Cerebellar nuclear complex (tissue), 1 donor: Measurements from ENCODE around the gene USP17L25.
"Not testable (repeated sequence)": the region's sequence is repeated elsewhere in the genome, so short reads cannot be mapped to it uniquely, and the experiment has no call there.

Source experiments
- DNase-seq, 2 experiments: peaks; one replicate each; lab custom pipeline; 2025; lab: John Stamatoyannopoulos, UW

USP17L25 gene, protein sequence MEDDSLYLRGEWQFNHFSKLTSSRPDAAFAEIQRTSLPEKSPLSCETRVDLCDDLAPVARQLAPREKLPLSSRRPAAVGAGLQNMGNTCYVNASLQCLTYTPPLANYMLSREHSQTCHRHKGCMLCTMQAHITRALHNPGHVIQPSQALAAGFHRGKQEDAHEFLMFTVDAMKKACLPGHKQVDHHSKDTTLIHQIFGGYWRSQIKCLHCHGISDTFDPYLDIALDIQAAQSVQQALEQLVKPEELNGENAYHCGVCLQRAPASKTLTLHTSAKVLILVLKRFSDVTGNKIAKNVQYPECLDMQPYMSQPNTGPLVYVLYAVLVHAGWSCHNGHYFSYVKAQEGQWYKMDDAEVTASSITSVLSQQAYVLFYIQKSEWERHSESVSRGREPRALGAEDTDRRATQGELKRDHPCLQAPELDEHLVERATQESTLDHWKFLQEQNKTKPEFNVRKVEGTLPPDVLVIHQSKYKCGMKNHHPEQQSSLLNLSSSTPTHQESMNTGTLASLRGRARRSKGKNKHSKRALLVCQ

GRCh38 chr4:9329611-9330010 lies at the start of gene USP17L25:
TSS of gene USP17L25 (plus strand) at chr4:9329911. CDS start at chr4:9329911, 0 bp downstream.
- not testable (repeated sequence) for DNase-seq

GRCh38 chr4:9324191-9324590 lies 5.5 kb upstream of the USP17L25 start:
- not testable (repeated sequence) for DNase-seq

DNA sequence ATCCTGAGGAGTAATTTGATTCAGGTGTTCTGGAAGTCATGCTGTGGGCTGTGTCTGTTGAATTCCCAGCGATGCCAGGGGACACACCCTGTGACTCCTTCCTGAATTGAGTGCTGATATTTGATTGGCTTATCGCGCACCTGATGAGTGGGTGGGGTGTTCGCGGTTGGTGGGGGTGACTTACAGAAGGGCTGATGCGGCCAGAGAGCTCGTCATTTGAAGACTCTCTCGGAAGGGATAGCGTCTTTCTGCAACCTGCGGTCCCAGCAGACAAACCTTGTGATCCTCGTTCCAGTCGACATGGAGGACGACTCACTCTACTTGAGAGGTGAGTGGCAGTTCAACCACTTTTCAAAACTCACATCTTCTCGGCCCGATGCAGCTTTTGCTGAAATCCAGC lies 4.8 kb upstream of the USP17L25 start, which contains the start of gene USP17L24:
Gene USP17L24, plus strand, starts transcription at position 301 of the 400 bp plus-strand sequence. Its CDS starts 0 bp downstream, at position 301.
- DNase-seq, result not testable (repeated sequence)

- DNase-seq, result not testable (repeated sequence)
Measured at GRCh38 chr4:9334358-9334757, 4.6 kb downstream of the USP17L25 start, which contains the start of gene USP17L26. TSS of gene USP17L26 (plus strand) at chr4:9334658. CDS start at chr4:9334658, 0 bp downstream.

DNA sequence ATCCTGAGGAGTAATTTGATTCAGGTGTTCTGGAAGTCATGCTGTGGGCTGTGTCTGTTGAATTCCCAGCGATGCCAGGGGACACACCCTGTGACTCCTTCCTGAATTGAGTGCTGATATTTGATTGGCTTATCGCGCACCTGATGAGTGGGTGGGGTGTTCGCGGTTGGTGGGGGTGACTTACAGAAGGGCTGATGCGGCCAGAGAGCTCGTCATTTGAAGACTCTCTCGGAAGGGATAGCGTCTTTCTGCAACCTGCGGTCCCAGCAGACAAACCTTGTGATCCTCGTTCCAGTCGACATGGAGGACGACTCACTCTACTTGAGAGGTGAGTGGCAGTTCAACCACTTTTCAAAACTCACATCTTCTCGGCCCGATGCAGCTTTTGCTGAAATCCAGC lies 9.4 kb downstream of the USP17L25 start, which contains the start of gene USP17L5:
Gene USP17L5, plus strand, starts transcription at position 301 of the 400 bp plus-strand sequence. Its CDS starts 0 bp downstream, at position 301.
- DNase-seq, result not testable (repeated sequence)

- DNase-seq, result not testable (repeated sequence)
Measured at GRCh38 chr4:9343848-9344247, 14.1 kb downstream of the USP17L25 start, which contains the start of gene USP17L27. TSS of gene USP17L27 (plus strand) at chr4:9344148. CDS start at chr4:9344148, 0 bp downstream.

DNA sequence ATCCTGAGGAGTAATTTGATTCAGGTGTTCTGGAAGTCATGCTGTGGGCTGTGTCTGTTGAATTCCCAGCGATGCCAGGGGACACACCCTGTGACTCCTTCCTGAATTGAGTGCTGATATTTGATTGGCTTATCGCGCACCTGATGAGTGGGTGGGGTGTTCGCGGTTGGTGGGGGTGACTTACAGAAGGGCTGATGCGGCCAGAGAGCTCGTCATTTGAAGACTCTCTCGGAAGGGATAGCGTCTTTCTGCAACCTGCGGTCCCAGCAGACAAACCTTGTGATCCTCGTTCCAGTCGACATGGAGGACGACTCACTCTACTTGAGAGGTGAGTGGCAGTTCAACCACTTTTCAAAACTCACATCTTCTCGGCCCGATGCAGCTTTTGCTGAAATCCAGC lies 18.9 kb downstream of the USP17L25 start, which contains the start of gene USP17L28:
Gene USP17L28, plus strand, starts transcription at position 301 of the 400 bp plus-strand sequence. Its CDS starts 0 bp downstream, at position 301.
- DNase-seq, result not testable (repeated sequence)

DNA sequence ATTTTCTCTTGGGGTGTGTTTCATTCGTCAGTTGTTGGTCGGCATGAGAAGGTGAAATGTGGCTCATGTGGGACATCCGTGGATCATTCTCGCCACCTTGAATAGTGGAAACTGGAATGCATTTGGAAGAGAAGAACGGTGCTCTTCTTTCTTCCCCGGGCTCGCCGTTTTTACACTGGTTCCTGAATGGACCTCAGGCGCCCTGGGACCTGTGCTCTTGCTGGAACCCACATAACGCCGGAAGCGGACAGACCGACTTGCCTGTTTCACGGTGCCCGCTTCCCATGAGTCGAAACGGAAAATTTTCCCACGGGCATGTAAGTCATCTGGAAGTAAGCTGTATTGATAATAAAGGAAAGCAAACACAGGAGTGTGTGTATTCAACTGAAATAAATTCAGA lies 21.2 kb downstream of the USP17L25 start:
- not testable (repeated sequence) for DNase-seq

DNA sequence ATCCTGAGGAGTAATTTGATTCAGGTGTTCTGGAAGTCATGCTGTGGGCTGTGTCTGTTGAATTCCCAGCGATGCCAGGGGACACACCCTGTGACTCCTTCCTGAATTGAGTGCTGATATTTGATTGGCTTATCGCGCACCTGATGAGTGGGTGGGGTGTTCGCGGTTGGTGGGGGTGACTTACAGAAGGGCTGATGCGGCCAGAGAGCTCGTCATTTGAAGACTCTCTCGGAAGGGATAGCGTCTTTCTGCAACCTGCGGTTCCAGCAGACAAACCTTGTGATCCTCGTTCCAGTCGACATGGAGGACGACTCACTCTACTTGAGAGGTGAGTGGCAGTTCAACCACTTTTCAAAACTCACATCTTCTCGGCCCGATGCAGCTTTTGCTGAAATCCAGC lies 23.6 kb downstream of the USP17L25 start, which contains the start of gene USP17L29:
Gene USP17L29, plus strand, starts transcription at position 301 of the 400 bp plus-strand sequence. Its CDS starts 0 bp downstream, at position 301.
- DNase-seq, result not testable (repeated sequence)

- DNase-seq, result not testable (repeated sequence)
Measured at GRCh38 chr4:9362829-9363228, 33.1 kb downstream of the USP17L25 start, which contains the start of gene USP17L30. TSS of gene USP17L30 (plus strand) at chr4:9363129. CDS start at chr4:9363129, 0 bp downstream.

- DNase-seq, result not testable (repeated sequence)
Measured at GRCh38 chr4:9379881-9380280, 50.2 kb downstream of the USP17L25 start.
